ENCODE data around the gene HMCN2. TPM values are rescaled to one million over a fixed set of nuclear protein-coding genes. Genes with fewer than 3 reads are reported as not detected.
"Not testable (repeated sequence)": the region's sequence is repeated elsewhere in the genome, so short reads cannot be mapped to it uniquely, and the experiment has no call there.

The HMCN2 gene
- polyA plus RNA-seq, 3 donors, result 1.2 to 1.8 (median 1.6) TPM

GRCh38 chr9:130264414-130265350, 878 bp upstream of the HMCN2 start:
- no peak for DNase-seq

GRCh38 chr9:130266236-130267098, 907 bp downstream of the HMCN2 start:
- DNase-seq, result no peak

- DNase-seq, result no peak
Measured at GRCh38 chr9:130267930-130268329, 2.4 kb downstream of the HMCN2 start.

GRCh38 chr9:130268521-130269211, 3.1 kb downstream of the HMCN2 start:
- DNase-seq, result no peak

- no peak for DNase-seq
Measured at GRCh38 chr9:130271473-130271872, 5.9 kb downstream of the HMCN2 start.

- DNase-seq, result no peak
Measured at GRCh38 chr9:130275156-130275555, 9.6 kb downstream of the HMCN2 start.

DNA sequence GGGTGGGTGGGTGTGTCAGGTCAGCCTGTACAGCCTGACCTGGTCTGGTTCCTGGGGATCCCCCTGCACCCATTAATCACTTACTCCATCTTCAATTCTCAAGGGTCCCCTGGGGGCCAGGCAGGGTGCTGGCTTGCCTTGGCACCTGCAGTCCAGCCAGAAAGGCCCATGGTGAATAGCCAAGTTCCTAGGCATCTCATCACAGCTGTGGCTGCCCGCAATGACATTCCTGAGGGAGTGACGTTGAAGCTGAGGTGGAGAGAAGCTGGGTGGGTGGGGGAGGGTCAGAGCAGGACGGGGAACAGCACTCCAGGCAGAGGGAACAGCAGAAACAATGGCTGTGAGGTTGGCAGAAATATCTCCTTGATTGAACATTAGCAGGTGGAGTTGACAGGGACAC, 10.6 kb downstream of the HMCN2 start:
- DNase-seq, result no peak

DNA sequence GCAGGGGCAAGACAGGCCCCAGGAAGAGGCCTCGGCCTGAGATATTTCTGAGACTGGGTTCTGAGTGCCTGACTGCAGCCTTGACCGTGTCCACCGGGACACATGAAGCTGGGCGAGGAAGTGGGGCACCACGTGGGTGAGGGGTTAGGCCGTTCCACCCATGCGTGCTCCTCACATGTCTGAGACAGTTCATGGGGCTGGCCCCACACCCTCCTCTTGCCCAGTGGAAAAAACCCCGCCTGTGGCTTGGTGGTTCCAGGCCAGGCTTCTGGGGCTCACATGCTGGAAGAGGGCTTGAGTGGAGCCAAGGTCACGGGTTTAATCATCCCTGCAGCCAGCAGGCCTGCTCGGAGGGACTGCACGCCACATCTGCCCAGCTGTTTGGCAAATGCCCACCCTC, 11.4 kb downstream of the HMCN2 start:
- no peak for DNase-seq

DNA sequence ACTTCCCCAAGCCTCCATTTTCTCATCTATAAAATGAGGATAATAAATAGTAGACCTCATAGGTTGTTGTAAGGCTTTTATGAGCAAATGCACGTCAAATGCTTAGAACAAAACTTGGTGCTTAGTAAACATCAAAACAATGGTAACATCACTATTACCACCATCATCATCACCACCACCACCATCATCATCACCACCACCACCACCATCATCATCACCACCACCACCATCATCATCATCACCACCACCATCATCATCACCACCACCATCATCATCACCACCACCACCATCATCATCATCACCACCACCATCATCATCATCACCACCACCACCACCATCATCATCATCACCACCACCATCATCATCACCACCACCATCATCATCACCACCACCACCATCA, 12.0 kb downstream of the HMCN2 start:
- not testable (repeated sequence) for DNase-seq

DNA sequence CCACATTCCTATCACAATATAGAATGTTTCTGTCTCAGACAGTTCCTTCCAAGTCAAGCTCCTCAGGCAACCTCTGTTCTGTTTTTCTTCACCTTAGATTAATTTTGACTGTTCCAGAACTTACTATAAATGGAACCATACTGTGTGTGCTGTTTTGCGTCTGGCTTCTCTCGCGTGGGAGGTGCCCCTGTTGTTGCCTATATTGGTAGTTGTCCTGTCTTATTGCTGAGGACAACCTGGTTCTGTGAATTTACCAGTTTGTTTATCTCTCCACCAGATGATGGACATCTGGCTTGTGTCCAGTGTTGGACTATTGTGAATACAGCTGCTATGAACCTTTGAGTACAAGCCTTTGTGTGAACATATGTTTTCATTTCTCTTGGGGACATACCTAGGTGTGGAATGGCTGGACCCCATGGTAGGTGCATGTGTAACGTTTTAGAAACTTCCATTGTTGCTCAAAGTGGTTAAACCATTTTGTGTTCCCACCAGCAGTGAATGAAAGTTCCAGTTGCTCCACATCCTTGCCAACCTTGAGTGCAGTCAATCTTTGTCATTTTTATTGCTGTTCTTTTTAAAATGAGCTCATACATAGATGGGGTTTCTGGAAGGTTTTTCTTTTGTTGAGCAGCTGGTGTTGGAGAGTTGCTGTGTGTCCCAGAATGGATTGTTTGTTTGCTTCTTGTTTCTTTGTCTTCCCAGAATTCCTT, 18.1 kb downstream of the HMCN2 start:
- DNase-seq, result no peak

DNA sequence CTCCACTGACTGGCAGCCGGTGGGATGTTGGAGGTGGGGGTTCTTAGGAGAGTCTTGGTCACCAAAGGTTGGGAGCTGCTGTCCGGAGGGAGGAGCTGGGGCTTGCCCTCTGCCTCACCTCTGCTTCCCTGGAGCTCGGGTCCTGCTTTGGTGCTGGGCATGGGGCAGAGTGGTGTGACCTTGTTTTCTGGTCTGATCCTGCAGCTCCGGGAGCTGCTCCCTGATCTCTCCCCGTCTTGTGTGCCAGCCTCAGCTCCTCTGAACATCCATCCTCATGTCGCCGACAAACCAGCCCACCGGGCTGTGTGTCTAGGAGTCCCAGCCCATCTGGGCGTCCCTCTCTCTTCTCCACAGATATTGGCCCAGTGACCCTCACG, 18.7 kb downstream of the HMCN2 start:
- no peak for DNase-seq

GRCh38 chr9:130284690-130285089, 19.1 kb downstream of the HMCN2 start:
- DNase-seq, result no peak

GRCh38 chr9:130285271-130285670, 19.7 kb downstream of the HMCN2 start:
- DNase-seq, result no peak

DNA sequence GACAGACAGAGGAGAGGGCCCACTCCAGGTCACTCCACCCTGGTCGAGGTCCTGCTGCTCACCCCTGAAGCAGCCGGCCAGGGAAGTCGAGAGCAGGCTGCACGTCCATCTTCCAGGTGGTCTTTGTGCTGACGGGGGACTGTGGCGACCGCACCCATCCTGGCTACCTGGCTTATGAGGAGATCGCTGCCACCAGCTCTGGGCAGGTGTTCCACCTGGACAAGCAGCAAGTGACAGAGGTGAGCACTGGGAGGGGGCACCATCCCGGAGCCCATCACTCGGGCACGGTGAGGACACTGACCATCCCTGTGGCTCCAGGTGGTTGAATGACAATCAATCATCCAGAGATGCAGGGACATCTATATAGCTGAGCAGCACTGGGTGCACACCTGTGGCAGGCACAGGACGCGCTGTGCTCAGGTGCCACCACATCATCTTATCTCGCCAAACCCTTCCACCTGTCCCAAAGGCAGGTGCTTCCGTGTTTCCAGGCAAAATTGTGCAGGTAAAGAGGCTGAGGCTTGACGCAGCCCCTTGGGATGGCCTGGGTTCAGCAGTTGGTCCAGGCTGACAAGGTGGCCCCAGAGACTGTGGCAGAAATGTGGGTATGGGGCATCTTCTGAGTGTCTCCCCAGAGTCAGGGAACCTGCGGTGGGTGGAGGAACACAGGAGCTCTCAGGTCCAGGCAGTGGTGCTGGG, 20.7 kb downstream of the HMCN2 start:
- no peak for DNase-seq

DNA sequence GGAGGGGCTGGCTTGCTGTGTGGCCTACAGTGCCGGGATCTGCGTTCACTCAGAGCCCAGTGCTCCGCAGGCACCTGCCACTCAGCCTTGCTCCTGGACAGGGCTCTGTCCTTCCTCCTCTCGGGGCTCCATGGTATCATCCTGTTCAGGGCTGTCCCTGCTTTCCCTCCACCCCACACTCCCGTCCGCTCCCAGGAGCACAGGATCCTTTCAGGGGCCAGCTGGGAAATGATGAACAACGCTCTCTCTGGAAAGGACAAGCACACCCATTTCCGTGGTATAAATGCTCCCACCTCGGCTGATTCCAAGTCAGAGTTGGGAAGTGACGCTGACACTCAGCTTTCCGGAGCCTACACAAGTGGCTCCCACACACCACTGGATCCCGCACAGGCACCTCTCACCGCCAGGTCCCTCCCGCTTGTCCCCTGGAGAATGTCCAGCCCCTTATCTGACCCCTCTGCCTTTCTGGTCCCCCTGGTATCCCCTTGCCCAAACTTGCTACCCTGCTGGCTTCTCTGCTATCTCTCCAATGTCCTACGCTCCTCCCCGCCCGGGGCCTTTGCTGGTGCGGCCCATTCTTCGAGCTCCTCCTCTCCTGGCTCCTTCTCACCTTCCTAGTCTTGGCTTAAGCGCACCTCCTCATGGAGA, 21.3 kb downstream of the HMCN2 start:
- no peak for DNase-seq

GRCh38 chr9:130287736-130288135, 22.2 kb downstream of the HMCN2 start:
- no peak for DNase-seq

GRCh38 chr9:130288393-130288792, 22.8 kb downstream of the HMCN2 start:
- no peak for DNase-seq

DNA sequence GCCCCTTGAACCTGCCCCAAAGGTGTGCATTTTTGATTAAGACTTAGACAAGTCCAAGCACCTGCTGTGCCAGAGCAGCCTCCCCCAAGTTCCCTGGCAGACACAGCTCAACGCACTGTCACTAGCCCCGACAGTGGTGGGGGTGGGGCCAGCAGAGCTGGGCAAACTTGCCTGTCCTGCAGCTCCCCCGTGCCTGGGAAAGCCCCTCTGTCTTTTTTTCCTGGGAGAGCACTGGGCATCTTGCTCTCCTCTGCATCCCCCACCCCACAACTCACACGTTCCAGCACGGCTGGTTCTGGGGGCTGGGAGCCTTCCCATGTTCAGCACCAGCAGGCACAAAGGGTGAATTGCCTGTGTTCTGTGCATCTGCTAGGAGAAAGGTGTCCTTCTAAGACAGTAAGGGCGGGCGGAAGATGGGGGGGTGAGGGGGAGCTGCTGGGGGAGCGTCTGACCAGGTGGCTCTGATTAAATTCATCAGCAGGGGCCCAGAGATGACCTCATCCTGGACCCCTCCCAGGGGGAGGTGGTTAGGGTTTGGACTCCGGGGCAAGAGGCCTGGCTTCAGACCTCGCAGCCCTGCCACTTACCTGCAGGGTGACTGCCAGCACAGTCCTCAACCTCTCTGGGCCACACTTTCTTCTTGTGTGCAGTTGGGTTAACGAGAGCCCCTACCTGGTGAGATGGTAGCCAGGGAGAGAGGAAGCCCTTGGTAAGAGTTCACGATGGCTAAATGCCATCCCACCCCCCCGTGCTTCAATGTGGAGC, 23.5 kb downstream of the HMCN2 start:
- no peak for DNase-seq

DNA sequence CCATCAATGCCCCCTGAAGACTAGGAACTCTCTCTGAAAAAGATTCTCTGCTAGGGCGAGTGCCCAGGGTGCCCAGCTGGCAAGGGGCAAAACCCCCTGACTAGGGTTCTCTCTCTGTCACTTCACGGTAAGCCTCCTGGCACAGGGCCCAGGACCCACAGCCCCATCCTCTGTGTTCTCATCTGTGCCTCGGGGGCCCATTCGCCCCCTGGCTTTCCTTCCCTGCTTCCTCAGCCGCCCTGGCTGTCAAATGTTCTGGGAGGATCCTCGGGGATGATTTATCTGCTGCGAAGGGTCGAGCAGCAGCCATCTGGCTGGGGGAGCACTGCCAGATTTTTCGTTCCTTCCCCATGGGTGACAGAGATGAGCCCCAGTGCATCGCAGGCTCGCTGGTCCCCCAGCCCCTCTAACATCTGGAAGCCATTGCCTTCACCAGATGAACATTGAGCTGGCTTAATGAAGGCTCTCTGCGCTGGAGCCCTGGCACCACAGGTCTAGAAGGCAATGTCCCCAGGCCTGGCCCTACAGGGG, 24.2 kb downstream of the HMCN2 start:
- no peak for DNase-seq

Measured in renal pelvis (tissue), 4 donors.